GM19467 (cell line): Measurements from ENCODE around the gene DNASE1L1.

Experiments used
- ATAC-seq: cut with Tn5 transposase; IDR thresholded peaks from one replicate; pipeline ENCODE4 v1.9.1; 2021; ENCODE audit warnings: mild to moderate bottlenecking, moderate library complexity; ENCODE audit not compliant: unreplicated experiment

DNASE1L1 gene, protein sequence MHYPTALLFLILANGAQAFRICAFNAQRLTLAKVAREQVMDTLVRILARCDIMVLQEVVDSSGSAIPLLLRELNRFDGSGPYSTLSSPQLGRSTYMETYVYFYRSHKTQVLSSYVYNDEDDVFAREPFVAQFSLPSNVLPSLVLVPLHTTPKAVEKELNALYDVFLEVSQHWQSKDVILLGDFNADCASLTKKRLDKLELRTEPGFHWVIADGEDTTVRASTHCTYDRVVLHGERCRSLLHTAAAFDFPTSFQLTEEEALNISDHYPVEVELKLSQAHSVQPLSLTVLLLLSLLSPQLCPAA

DNA sequence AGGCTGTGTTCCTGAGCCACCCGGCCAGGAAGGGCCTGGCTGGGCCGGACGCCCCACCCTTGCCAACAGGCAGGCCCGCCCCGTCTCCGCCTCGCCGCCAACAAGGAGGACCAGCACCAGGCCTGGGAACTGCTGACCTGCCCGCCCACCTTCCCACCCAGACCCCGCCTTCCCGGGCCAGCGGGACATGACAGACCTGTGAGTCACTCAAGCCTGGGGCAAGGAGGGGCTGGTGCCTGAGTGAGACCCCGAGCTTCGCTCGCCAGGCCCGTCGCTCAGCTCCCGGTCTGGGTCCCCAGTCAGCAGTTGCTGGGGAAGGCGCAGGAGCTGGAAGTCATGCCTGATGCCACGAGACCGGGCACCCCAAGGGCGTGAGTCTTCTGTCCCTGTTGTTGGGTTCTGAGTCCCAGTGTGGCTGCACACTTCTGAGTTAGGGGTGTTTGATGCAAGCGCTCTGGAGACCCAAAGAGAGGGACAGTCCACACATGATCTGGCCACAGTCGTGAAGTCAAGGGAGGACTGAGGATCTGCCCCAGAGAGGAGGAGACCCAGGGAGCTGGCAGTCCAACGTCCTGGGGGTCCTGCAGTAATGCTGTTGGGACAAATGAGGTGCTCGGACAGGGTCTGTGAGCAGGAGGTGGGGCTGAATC is at the start of gene DNASE1L1:
Gene DNASE1L1 (minus strand): TSS at position 33 of the 650 bp plus-strand sequence. CDS start 3,686 bp downstream, outside the sequence.
- no peak for ATAC-seq

DNA sequence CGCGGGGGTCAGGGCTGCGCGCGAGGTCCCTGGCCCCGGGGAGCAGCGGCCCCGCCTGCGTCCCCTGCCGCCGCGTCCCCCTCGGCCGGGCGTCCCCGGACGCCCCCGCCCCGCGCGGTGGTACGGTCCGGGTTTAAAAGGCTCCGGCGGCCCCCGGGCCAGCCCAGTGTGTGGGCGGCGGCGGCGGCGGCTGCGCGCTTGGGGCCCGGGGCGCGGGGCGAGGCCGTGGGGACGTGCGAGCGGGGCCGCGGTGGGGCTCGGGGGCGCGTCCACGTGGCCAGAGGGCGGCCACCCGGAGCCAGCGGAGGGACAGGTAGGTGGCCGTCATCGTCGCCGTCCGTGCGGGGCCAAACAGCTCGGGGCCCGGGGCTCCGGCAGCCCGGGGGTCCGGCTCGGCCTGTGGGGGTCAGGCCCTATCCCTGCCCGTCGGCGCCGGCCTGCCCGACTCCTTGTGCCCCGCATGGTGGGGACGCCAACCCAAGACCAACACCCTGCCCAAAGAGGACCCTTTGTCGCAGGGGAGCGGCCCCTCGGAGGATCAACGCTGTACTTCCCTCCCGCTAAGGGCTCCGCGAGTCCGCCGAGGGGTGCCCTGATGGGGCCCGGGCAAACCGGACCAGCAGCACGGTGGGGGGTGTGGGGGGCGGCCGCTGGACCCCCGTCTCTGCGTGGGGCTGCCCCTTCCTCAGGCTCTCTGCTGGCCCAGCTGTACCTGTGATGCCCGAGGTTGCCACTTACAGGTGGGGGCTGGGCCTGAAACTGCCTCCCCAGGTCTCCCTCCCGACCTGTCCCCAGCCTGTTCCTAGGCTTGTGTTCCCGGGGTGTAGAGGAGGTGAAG is 49.3 kb upstream of the DNASE1L1 start, which contains the start of gene PLXNA3:
Gene PLXNA3 (plus strand): TSS at position 166 of the 838 bp plus-strand sequence. CDS start 1,903 bp downstream, outside the sequence.
- ATAC-seq: peak; percentile 60

DNA sequence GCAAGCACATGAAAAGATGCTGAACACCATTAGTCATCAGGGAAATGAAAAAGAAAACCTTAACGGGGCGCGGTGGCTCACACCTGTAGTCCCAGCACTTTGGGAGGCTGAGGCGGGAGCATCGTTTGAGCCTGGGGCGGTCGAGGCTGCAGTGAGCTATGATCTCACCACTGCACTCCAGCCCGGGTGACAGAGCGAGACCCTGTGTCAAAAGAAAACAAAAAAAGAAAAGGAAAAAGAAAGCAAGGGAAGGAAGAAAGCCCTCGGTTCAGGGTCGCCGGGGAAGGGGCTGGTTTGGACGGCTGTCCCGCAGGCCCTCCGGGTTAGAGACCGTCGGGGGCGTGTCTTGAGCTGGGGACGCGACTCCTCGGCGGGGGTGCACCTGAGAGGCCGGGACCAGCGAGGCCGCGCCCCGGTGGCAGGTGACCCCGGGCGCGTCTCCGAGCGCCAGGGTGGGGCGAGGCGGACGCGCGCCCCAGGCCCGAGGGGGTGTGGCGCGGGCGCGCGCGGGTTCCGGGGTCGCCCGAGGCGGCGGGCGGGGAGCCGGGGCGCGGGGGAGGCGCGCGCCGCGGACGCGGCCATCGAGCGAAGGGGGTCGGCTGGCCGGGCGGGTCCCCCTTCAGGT is 48.5 kb upstream of the DNASE1L1 start:
- peak; percentile 48 for ATAC-seq

DNA sequence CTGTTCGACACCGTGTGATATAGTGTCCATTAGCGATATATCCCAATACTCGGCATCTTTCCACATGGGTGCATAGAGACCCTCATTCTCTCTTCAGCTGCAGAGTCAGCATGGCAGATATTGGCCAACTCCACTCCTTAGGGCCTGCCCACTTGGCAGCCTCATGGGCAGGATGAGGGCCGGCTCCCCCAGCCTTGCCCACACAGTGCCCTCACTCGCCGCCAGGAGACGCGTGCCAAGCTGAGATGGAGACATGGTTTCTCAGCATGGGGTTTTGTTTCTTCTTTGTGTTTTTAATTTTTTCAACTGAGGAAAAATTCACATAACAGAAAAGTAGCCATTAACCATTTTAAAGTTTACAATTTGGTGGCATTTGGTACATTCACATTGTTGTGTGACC is 43.8 kb upstream of the DNASE1L1 start:
- no peak for ATAC-seq

DNA sequence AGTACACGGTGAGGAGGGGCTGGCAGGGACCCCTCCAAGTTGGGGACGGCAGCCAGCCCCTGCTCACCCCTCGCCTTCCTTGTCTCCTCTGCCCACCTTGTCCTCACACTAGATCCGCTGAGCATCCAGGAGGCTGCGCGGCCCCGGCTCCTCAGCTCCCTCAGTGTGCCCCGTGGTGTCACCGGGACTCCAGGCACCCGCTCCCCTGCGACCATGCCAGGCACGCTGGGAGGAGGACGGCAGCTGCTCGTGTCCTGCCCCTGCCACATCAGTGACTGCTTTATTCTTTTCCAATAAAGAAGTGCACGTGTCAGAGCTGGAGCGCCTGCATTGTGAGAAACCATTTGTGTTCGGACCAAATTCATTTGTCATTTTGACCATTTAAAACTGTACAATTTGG is 41.3 kb upstream of the DNASE1L1 start:
- ATAC-seq: no peak

DNA sequence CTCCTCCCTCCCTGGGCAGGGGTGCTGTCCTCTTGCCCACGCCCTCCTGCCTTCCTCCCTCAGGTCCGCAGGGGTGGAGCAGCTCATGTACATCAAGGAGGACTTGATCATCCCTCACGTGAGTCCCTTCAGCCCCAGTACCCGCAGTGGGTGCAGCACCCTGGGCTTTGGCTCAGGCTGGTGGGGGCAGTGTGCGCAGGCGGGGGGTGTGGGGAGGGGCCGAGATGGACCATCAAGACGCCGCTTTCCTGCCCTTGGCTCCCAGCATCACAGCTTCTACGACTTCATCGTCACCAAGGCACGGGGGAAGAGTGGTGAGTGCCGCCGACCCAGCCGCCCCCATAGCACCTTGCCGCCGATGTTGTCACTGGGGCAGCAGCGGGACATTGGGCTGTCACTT is 40.6 kb upstream of the DNASE1L1 start:
- ATAC-seq: no peak

DNA sequence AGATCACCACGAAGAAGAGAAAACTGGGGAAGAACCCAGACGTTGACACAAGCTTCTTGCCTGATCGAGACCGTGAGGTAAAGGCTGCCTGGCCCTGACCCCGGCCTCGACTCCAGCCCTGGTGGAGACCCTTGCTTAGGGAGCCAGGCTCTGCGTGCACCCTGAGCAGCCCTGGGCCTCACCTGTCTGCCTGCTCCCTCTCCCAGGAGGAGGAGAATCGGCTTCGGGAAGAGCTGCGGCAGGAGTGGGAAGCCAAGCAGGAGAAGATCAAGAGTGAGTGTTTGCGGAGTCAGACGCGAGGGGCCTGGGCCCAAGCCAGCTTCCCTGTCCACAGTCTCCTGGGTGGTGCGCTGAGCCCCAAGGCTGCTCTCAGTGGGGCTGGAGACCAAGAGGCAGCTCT is 39.4 kb upstream of the DNASE1L1 start:
- no peak for ATAC-seq

DNA sequence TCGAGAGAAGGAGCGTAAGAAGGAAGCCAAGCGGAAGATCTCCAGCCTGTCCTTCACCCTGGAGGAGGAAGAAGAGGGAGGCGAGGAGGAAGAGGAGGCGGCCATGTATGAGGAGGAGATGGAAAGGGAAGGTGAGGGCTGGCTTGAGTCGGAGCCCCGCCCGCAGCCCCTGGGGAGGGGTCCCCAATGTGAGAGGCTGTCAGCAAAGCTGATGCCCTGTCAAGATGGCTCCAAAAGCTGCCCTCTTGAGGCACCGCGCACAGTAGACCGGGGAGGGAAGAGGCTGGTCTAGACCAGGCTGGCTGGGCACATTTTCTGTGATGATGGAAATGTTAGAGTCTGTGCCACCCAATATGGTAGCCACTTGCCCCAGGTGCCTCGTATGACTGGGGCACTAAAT is 37.4 kb upstream of the DNASE1L1 start:
- no peak for ATAC-seq

DNA sequence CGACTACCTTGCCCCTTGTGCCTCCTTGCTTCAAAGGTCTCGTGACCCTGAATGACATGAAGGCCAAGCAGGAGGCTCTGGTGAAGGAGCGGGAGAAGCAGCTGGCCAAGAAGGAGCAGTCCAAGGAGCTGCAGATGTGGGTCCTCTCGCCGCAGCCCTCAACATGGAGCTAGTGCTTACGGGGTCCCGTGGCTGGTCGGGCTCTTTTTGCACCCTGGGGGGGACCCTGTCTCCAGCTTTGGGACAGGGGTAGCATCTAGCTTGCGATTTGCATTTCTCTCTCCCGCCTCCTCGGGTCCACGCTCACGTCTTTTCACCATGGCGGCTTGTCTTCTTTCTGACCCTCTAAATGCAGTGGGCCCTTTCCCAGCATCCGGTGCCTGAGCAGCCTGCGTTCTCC is 36.7 kb upstream of the DNASE1L1 start:
- ATAC-seq: no peak

DNA sequence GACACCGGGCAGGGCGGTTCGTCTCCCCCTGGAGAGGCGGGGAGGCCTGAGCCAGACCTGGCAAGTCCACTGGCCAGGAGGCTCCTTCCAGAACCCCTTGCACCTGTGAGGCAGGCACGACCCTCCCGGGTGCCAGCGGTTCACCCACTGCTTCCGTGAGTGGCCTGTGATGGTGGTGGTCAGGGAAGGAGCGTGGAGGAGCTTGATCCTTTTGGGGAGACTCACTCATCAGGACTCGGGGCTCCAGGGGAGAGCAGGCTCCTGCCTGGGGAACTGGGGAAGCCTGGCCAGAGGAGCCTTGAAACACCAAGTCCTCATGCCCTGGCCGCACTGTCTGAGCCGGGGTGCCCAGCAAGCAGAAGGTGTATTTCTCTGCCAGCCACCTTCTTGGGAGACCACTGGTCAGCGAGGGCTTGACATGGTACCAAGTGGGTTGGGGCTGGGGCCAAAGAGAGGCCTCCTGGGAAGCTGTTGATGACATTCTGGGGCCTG is 35.7 kb upstream of the DNASE1L1 start:
- no peak for ATAC-seq

DNA sequence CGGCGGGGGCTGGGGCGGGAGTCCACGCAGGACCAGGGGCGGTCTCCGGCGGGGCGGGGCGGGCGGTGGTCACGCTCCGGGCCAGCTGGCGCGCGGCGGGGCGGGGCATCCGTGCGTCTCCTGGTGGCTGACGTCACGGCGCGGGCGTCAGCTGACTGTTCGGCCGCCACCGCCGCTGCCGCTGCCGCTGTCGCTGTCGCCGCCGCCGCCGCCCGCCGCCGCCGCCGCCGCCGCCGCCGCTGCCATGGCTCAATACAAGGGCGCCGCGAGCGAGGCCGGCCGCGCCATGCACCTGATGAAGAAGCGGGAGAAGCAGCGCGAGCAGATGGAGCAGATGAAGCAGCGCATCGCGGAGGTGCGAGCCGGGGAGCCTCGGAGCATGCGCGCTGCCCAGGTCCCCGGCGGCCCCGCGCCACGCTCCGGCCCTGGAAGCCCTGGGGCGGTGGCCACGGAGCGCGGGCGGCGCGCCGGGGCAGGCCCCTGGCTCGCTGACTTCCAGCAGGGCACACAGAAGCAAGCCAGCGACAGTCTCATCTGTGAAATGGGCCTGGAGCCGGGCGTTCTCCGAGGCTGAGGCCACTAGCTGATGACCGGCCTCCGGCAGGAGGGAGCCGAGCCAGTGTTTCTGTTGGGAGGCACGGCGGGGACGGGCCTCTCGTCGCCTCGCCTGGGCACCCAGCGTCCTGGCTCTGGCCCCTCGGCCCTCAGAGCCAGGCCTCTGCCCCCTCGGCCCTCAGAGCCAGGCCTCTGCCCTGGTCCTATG is 35.1 kb upstream of the DNASE1L1 start, which contains the start of gene FAM50A:
Gene FAM50A (plus strand): TSS at position 150 of the 763 bp plus-strand sequence. CDS start 95 bp downstream, at position 245.
- peak; percentile 50 for ATAC-seq

DNA sequence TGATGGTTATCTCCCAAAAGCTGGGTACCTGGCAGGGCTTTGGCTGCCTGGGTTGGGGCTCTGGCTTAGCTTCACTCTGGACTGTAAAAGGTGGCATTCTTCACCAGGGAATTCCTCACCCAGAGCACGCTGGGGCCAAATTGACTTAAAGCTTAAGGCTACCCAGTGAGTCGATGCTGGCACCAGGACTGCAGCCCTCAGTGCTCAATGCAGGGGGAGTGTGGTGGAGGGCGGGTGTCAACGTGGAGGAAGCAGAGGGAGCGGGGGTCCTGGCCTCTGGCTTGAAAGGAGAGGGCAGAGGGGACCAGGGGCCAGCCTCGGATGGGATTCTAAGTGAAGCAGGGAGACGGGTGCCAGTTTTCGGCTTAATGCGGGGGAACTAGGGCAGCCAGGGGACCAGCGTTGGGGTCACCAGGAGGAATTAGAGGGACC is 34.4 kb upstream of the DNASE1L1 start:
- ATAC-seq: no peak

DNA sequence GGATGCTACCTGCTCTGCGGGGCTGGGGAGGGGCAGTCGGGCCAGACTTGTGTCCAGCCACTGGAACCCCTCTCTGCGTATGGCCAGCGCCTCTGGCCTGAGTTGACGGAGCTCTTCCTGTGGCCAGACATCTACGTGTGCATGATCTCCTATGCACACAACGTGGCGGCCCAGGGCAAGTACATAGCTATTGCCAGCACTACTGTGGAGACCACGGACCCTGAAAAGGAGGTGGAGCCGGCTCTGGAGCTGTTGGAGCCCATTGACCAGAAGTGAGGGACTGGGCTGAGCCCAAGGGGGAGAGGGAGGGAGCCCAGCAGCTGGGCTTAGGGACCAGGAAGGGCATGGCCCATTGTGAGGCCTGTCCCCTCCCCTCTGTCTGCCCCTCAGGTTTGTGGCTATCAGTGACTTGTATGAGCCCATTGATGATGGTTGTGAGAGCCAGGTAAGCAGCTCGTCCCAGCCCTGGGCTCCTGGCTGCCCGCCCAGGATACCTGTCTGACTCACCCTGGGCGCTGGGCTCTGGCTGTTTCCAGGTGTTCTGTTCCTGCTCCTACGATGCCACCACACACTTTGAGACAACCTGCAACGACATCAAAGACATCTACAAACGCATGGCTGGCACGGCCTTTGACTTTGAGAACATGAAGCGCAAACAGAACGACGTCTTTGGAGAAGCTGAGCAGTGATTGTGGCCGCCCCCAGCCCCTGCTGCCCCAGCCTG is 33.1 kb upstream of the DNASE1L1 start:
- no peak for ATAC-seq

DNA sequence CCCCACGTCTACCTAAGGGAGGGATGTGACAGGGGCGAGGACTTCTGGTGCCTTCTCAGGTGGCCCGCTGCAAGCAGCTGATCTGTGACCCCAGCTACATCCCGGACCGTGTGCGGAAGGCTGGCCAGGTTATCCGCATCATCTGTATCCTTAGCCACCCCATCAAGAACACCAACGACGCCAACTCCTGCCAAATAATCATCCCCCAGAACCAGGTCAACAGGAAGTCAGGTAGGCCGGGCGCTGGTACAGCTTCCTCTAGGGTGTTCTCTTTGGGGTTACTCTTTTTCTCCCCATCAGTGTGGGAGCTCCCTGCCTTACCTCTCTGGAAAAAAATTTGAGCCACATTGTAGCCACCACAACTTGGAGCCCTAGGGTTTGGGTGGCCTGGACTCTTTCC is 32.5 kb upstream of the DNASE1L1 start:
- ATAC-seq: no peak

DNA sequence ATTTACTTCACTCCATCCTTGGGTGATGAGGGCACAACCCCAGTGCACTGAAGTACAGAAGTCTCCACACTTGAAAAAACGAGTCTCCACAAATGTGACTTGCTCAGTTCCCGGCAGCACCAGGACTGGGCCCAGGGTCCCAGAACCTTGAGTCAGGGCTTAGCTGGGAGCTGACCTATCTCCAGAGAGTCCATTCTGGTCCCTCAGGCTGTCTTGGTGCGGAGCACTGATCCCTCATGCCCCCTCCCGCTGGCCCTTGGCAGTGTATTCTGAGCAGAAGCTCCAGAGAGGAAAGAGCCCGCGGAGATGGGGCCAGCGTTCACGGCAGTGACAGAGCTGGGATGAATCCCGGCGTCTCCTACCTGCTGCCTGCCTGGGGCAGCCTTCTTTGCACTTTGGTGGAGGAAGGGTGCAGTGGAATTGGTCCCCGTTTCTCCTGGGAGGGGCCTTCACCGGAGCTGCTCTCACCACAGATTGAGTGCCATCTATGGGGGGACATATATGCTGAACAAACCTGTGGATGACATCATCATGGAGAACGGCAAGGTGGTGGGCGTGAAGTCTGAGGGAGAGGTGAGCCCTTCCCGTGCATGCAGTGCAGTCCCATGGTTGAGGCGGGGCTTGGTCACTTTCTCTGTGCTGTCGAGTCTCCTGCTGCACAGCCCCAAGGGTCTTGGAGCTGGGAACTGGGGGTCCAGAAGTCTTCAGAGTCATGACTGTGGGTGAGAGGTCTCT is 31.7 kb upstream of the DNASE1L1 start:
- ATAC-seq: no peak

DNA sequence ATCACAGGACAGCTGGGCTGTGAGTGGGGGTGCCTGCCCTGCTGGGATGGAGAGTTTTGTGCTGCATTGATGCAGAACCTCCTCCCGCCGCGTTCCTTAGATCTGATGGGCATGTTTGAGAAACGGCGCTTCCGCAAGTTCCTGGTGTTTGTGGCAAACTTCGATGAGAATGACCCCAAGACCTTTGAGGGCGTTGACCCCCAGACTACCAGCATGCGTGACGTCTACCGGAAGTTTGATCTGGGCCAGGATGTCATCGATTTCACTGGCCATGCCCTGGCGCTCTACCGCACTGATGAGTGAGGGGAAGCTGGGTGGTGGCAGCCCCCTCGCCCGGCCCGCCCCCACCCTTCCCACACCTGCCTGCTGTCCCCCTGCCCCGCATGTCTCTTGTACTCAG is 30.8 kb upstream of the DNASE1L1 start:
- ATAC-seq: no peak

DNA sequence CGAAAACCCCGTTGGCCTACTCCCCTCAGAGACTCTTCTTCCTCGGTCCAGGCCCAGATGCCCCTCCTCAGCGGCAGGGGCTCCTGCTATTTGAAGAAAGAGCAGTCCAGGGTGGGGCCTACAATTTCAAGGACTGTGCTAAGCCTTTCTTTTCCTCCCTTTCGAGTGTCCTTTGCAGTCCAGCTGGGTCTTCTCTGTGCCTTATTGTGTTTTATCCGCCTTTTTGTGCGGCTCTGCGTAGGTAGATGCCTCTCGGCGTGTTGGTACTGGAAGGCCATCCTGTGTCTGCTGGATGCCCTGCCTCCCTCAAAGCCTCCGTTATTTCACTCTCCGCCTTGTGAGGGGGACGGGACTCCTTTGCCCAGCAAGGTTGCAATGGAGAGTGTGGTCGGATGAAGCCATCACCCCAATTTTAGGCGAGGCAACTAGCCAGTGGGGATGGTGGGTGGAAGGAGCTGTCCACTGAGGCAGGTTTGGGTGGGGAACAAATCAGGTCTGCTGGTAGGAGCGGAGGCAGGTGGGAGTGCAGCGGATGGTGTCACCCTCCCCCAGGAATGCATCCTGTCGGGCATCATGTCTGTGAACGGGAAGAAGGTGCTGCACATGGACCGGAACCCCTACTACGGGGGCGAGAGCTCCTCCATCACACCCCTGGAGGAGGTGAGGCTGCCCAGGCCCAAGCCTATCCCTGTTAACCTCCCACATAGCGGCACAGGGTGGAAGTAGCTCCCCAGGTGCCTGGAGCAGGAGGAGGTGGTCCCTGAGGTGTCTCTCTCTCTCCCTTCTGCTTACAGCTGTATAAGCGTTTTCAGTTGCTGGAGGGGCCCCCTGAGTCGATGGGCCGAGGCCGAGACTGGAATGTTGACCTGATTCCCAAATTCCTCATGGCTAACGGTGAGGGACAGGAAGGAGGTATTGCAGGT is 29.2 kb upstream of the DNASE1L1 start:
- ATAC-seq: no peak
